Measurements from ENCODE around the gene SMPDL3A. TPM values are rescaled to one million over a fixed set of nuclear protein-coding genes. Genes with fewer than 3 reads are reported as not detected.

Gene SMPDL3A
- total RNA-seq, 1 experiment from 2014 or later = 6.0 TPM

GRCh38 chr6:122803171-122803661 is 14.2 kb downstream of the SMPDL3A start:
- DNase-seq (ENCODE audit: low read depth) = no peak

- DNase-seq (ENCODE audit: low read depth) = no peak
Observed at GRCh38 chr6:122804962-122805485, 16.0 kb downstream of the SMPDL3A start.

DNA sequence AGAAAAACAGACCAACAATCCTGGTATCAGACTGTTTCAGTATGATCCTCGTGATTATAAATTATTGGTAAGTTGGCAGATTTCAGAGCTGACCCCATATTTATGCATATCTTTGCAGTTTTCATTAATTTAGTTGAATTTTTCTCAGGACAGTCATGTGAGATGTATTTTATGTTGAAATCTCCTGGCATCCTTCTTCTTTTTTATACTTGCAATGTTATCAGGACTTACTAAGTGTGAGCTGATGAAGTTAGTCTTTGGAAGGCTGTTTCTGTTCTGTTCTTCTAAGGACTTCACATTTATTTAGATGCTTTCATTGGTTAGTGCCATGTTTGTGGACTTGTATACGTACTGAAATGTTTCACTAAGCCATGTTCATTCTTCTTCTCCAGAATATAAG is 17.2 kb downstream of the SMPDL3A start:
- DNase-seq (ENCODE audit: low read depth) = no peak

DNA sequence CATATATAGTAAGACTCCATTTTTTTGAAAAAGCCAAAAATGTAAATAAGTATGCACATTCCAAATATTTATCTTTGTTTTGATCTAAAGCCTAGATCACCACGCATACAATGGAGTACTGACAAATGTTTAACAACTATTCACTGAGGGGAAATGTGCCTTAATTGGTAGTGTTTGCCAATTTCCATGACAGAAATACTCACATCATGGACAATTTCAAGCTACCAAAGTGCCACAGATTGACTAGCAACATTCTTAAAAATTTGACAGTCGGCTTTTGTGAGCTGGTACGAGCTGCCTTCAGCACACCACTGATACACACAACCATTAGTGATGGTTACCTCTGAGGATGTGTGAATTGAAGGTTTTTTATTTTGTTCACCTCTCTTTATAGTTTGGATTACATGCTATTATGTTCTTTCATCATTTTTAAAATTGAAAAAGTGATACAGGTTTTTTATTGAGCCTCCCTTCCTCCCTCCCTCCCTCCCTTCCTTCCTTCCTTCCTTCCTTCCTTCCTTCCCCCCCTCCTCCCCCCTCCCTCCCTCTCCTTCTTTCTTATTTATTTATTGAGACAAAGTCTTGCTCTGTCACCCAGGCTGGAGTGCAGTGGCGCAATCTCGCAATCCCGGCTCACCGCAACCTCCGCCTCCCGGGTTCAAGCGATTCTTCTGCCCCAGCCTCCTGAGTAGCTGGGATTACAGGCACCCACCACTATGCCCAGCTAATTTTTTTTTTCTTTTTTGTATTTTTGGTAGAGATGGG is 19.2 kb downstream of the SMPDL3A start:
- DNase-seq (ENCODE audit: low read depth) = no peak

- no peak for DNase-seq (ENCODE audit: low read depth)
Observed at GRCh38 chr6:122809001-122809400, 19.9 kb downstream of the SMPDL3A start.

DNA sequence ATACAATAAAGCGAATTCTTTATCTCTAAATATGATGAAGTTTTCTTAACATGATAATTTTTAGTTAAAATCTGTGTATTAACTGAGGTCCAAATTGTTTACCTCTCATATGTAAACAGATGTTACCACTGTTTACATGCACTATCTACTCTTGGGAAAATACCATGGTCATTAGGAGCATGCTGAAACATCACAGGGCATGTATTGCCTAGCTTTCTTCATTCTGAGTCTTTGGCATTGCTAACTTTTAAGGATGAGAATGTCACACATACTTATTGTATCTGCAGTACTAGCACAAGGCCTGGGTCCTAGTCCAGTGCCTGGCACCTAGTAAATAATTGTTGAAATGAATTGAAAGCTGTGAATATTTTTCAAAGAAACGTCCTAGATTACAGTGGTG is 20.6 kb downstream of the SMPDL3A start:
- no peak for DNase-seq (ENCODE audit: low read depth)

GRCh38 chr6:122810189-122810588 is 21.1 kb downstream of the SMPDL3A start:
- no peak for DNase-seq (ENCODE audit: low read depth)

- no peak for DNase-seq (ENCODE audit: low read depth)
Observed at GRCh38 chr6:122817358-122817757, 28.3 kb downstream of the SMPDL3A start.

GRCh38 chr6:122817766-122818165 is 28.7 kb downstream of the SMPDL3A start:
- DNase-seq (ENCODE audit: low read depth) = no peak

- no peak for DNase-seq (ENCODE audit: low read depth)
Observed at GRCh38 chr6:122818866-122819265, 29.8 kb downstream of the SMPDL3A start.

DNA sequence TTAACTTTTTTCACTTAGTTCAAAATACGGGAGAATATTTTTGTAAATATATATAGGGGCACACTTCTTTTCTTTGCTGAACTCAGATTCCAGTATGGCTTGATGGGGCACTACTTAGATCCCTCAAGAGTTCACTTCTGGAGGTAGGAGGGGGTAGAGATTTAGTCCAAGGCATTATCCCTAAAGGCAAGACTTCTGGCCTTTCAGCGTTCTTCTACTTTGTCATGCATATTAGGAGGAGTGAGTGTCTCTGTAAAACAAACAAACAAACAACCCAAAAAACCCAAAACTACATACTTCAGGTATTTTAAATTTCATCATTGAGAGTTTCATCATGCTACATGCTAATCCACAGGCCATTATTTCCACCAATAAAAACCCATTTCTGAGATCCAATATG is 32.0 kb downstream of the SMPDL3A start:
- no peak for DNase-seq (ENCODE audit: low read depth)

DNA sequence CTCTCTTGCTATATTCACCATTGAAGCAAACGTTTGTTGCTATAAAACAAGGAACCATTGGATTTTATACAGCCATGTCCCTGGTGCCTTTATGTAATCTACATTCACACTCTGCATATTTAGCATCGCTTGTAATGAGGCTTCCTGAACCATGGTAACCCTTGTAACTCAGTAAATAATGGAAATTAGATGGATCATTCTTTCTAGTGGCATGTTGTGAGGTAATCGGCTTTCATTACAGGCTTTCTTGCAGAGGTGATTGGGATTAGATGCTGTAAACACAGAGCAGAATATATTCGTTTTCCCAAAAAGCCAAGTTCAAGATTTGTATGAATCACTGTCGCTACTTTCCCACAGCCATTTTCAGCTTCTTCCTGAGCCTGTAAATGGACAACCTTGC is 36.1 kb downstream of the SMPDL3A start:
- DNase-seq (ENCODE audit: low read depth) = no peak

DNA sequence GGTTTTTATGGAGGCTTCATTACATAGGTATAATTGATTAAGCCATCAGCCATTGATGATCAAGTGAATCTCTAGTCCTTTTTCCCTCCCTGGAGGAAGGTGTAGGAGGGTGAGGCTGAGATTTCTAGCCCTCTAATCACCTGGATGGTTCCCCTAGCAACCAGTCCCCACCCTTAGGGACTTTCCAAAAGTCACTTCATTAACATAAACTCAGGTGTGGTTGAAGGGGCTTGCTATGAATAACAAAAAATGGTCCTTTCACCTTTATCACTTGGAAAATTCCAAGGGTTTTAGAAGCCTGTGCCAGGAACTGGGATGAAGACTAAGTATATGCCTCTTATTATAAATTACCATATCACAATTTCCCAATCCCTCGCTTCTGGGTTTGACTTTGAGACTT is 40.4 kb downstream of the SMPDL3A start:
- no peak for DNase-seq (ENCODE audit: low read depth)

DNA sequence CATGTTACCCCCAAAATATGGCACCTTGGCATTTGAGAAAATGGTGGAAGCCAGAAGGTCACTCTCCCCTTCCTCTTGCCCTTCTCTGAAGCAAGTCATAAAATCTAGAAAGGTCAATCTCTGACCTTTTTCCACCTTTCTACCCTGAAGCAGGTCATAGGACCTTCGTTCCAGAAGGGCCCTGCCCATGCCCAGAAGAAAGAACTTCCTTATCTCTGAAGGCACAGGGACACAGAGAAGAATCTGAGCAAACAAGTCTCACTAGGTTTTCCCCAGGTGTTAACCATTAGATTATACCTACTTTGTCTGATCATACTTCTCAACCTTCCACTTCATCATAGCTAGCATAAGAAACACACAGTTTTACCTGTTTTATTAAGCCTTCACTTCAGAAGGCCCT is 42.5 kb downstream of the SMPDL3A start:
- no peak for DNase-seq (ENCODE audit: low read depth)

DNA sequence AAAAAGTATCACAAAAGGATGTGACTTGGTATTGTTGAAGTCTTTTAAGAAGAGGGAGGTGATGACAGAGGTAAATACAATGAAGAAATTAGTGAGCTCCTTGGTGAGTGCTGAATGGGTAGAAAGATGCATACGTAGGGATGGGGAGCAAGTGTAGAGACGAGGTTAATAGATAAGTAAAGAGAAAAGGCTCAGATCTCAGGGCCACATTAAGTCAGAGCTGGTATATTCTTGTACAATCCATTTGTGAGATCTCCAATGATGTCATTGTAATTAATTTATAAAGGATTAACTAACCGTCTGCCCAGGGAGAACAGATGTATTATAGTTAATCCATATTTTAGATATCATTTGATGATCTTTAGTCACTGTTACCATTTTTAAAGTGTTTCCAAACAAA is 43.4 kb downstream of the SMPDL3A start:
- no peak for DNase-seq (ENCODE audit: low read depth)

- peak; percentile 10 for DNase-seq (ENCODE audit: low read depth)
Observed at GRCh38 chr6:122833021-122833491, 44.0 kb downstream of the SMPDL3A start.

GRCh38 chr6:122838060-122838780 is 49.2 kb downstream of the SMPDL3A start:
- DNase-seq (ENCODE audit: low read depth) = no peak

DNA sequence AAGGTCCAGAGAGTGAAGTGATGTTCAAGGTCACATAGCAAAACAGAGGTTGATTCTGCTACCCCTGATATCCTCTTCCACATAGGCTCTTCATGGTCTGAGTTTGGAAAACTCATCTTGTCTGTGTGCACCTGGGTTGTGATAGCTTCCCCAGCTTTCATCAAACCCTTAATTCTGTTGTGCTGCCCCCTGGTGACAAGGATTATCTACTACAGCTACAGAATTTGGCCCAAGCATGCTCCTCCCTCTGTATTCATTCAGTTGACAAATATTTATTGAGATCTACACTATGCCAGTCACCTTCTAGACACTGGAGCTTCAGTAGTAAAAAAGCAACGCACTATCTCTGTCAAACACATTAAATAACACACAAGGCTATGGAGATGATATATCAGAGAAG is 50.4 kb downstream of the SMPDL3A start:
- peak; percentile 40 for DNase-seq (ENCODE audit: low read depth)

DNA sequence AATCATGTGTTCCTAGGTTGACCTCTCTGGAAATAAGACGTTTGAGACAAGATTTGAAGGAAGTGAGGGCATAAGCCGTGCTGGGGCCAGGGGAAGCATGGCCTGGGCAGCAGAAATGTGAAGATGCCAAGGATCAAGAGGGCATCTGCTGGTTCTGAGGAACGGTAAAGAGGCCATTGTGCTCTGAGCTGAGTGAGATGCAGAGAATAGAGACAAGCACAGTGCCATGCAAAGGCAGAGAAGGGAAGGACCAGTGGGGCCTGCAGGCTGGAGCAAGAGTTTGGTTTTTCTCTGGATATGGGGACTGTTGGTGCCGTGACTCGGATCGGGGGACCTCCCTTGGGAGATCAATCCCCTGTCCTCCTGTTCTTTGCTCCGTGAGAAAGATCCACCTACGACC is 50.8 kb downstream of the SMPDL3A start:
- DNase-seq (ENCODE audit: low read depth) = no peak

- no peak for DNase-seq (ENCODE audit: low read depth)
Observed at GRCh38 chr6:122845464-122845863, 56.4 kb downstream of the SMPDL3A start.

DNA sequence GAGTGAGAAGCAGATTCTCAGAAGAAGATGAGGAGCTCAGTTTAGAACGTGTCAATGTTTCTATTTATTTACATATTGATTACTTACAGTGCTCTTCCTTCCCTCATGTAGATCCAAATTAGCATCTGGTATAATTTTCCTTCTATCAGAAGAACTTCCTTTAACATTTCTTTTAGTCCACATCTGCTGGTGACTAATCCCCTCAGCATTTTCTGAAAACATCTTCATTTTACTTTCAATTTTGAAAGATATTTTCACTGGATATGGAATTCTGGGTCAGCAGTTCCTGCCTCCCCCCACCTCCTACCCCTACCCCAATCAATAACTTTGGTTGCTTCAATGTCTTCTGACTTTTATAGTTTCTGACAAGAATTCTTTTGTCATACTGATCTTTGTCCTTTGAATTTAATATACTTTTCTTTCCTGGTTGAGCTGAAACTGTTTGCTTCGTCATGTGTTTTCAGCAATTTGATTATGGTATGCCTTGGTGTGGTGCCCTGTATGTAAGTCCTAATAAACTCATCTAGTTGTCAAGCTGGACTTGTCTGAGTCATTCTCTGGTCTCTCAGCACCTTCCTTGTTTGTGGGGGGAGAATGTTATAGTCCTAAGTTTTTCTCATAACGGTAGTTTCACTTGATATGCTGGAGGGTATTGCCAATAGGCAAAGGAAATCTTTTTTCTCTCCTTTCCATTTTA is 57.0 kb downstream of the SMPDL3A start:
- peak; percentile 25 for DNase-seq (ENCODE audit: low read depth)

All from Daoy (cell line).